ENCODE data around the gene NPL.
A peak's percentile ranks its signal among the peaks of the same experiment; 100 is the strongest.

The NPL gene

GRCh38 chr1:182755632-182756031 lies 33.9 kb upstream of the NPL start:
- no peak for TF ChIP-seq CTCF (IDR thresholded peaks at IDR 0.05; ENCODE audit: insufficient read depth, missing control alignments)
- FAIRE-seq (no peak), DNase-seq (ENCODE audit: insufficient read length, low spot score) (no peak)

GRCh38 chr1:182756423-182756822 lies 33.1 kb upstream of the NPL start:
- FAIRE-seq: no peak
- no peak for TF ChIP-seq CTCF (IDR thresholded peaks at IDR 0.05; ENCODE audit: insufficient read depth, missing control alignments)
- DNase-seq (ENCODE audit: insufficient read length, low spot score): no peak

- peak; percentile 84 for FAIRE-seq
- no peak for TF ChIP-seq CTCF (IDR thresholded peaks at IDR 0.05; ENCODE audit: insufficient read depth, missing control alignments)
- no peak for DNase-seq (ENCODE audit: insufficient read length, low spot score)
Measured at GRCh38 chr1:182761396-182762395, 27.9 kb upstream of the NPL start.

- DNase-seq (ENCODE audit: insufficient read length, low spot score) (no peak), FAIRE-seq (peak; percentile 41)
- no peak for TF ChIP-seq CTCF (IDR thresholded peaks at IDR 0.05; ENCODE audit: insufficient read depth, missing control alignments)
Measured at GRCh38 chr1:182762536-182762935, 27.0 kb upstream of the NPL start.

GRCh38 chr1:182764029-182764727 lies 25.4 kb upstream of the NPL start:
- FAIRE-seq: no peak

GRCh38 chr1:182765391-182765790 lies 24.2 kb upstream of the NPL start:
- no peak for TF ChIP-seq CTCF (IDR thresholded peaks at IDR 0.05; ENCODE audit: insufficient read depth, missing control alignments)
- FAIRE-seq (no peak), DNase-seq (ENCODE audit: insufficient read length, low spot score) (no peak)

More at GRCh38 chr1:182764029-182764727, 25.4 kb upstream of the NPL start:
- DNase-seq (ENCODE audit: insufficient read length, low spot score): no peak
- no peak for TF ChIP-seq CTCF (IDR thresholded peaks at IDR 0.05; ENCODE audit: insufficient read depth, missing control alignments)

Data from D721Med (cell line).